ENCODE measurements around the gene CTNNA2. TPM values are rescaled to one million over a fixed set of nuclear protein-coding genes. Genes with fewer than 3 reads are reported as not detected.

Gene CTNNA2
- total and polyA plus RNA-seq, 2 of the 8 experiments (the other 6 are each of a cell fraction or from before 2014, with no cell fraction given) = 3.9 to 9.0 TPM

- TF ChIP-seq CHD7 (IDR thresholded peaks at IDR 0.05; ENCODE audit: insufficient replicate concordance, low read length) (no peak), CBX8 (IDR thresholded peaks at IDR 0.05; ENCODE audit: borderline replicate concordance, low read depth, low read length) (no peak), CHD2 (IDR thresholded peaks at IDR 0.05; ENCODE audit: low read length) (no peak), CTCF (IDR thresholded peaks at IDR 0.05; ENCODE audit: control extremely low read depth in 1 of 3, insufficient read depth in 1 of 3, low read depth in 1 of 3, low read length in 3 of 3) (no peak), SIN3A (conservative IDR thresholded peaks at IDR 0.05 in 1 of 2, IDR thresholded peaks at IDR 0.05 in 1 of 2; ENCODE audit: low read depth in 1 of 2, low read length in 2 of 2) (no peak), KDM5A (IDR thresholded peaks at IDR 0.05; ENCODE audit: low read length) (no peak), NANOG (IDR thresholded peaks at IDR 0.05; ENCODE audit: insufficient read depth, low read depth, low read length, poor library complexity, severe bottlenecking) (no peak)
Observed at GRCh38 chr2:80008596-80008995, 495.7 kb downstream of the CTNNA2 start (continued).

Measured in H1 (cell line).